Cardiac muscle cell (in vitro differentiated cells and primary cell): ENCODE data around the gene SRD5A2. TPM values are rescaled to one million over a fixed set of nuclear protein-coding genes. Genes with fewer than 3 reads are reported as not detected.
A peak's percentile ranks its signal among the peaks of the same experiment; 100 is the strongest.

Experiments used
- DNase-seq, 2 donors: peaks; one replicate each; pipeline versions ENCODE4 v3.0.0 to v3.0.0-alpha.2; 2010 to 2017; ENCODE audit warnings: low read depth in 1 of 2, low spot score in 1 of 2
- H3K27ac ChIP-seq: fragments of 200-600 bp; sonication (generic); 2 replicates; pipeline ENCODE4 v1.5.1; 2016
- H3K27me3 ChIP-seq: fragments of 200-600 bp; sonication (generic); 2 replicates; pipeline ENCODE4 v1.6.0; 2016; ENCODE audit warnings: control low read depth
- H3K36me3 ChIP-seq: fragments of 200-600 bp; sonication (generic); 2 replicates; pipeline ENCODE4 v1.5.1; 2016; ENCODE audit warnings: control low read depth
- H3K4me1 ChIP-seq: fragments of 200-600 bp; sonication (generic); 2 replicates; pipeline ENCODE4 v1.8.1; 2017; ENCODE audit warnings: low read depth, mild to moderate bottlenecking, mixed run types
- H3K4me3 ChIP-seq: fragments of 200-600 bp; sonication (generic); 2 replicates; pipeline ENCODE4 v1.5.1; 2016; ENCODE audit warnings: mild to moderate bottlenecking
- H3K9me3 ChIP-seq: fragments of 200-600 bp; sonication (generic); 2 replicates; pipeline ENCODE4 v1.5.1; 2017; ENCODE audit warnings: low read depth, mild to moderate bottlenecking, control low read depth
- CTCF ChIP-seq: IDR thresholded peaks from 2 replicates; pipeline ENCODE4 v1.5.1; 2012; ENCODE audit warnings: low read depth, mild to moderate bottlenecking, low read length
- polyA plus RNA-seq: library from polyadenylated mRNA; unstranded; fragments of >200 nt; fragmentation: Nextera tagmentation; extraction: Ambion mirVana; gene quantifications from 2 replicates; pipeline ENCODE4 v1.2.1, GENCODE V29; 2016
- total RNA-seq: library from RNA; depleted of rRNA; stranded (reverse); fragments of >200 nt; gene quantifications from 2 replicates; pipeline ENCODE4 v1.2.3, GENCODE V29; 2016

The SRD5A2 gene
- total and polyA plus RNA-seq, 2 experiments from 2014 or later: 0.06 TPM; not detected in 1

DNA sequence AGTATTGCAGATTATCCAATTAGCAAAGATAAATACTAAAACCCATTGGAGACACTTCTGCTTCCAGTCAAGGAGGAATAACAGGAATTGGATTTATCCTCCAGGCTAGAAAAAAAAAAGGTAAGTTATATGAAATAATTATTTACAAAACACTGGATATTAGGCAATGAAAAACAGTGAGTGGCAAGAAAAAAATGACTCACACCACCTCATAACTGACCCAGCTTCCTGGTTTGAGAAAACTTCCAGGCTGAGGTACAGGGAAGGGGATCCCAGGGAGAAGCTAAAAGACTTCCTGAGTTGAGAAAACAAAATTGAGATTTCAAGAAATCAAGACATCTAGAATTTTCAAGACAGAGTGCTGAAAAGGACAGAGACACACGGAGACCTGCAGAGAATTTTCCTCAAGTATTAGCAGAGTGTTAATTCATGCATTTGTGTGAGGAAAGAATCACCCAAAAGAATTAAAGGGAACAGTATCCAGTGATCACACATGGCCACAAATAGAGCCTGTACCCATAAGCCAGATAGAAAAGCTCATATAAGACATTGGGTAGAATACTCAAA, 17.4 kb downstream of the SRD5A2 start:
- no peaks in the 10 kb centered on the region for H3K36me3 ChIP-seq
- no peak overlapping the region for H3K27ac ChIP-seq
- no peaks in the 10 kb centered on the region for H3K27me3 ChIP-seq
- H3K4me3 ChIP-seq: no peak overlapping the region
- no peak for DNase-seq
- no peaks in the 10 kb centered on the region for H3K4me1 ChIP-seq
- H3K9me3 ChIP-seq: no peaks in the 10 kb centered on the region
- TF ChIP-seq CTCF: no peak

- TF ChIP-seq CTCF: no peak
- Histone ChIP-seq H3K4me1 (no peaks in the 10 kb centered on the region), H3K9me3 (no peaks in the 10 kb centered on the region), H3K36me3 (no peaks in the 10 kb centered on the region), H3K4me3 (no peak overlapping the region), H3K27ac (no peak overlapping the region), H3K27me3 (no peaks in the 10 kb centered on the region)
- DNase-seq: no peak
These were observed 18.9 kb downstream of the SRD5A2 start for GRCh38 chr2:31561823-31562222.

- Histone ChIP-seq H3K27me3 (no peaks in the 10 kb centered on the region), H3K9me3 (no peaks in the 10 kb centered on the region), H3K4me3 (no peak overlapping the region), H3K36me3 (no peaks in the 10 kb centered on the region), H3K4me1 (no peaks in the 10 kb centered on the region), H3K27ac (no peak overlapping the region)
- TF ChIP-seq CTCF: no peak
- DNase-seq: peak in 1 of 2 donors; percentile 1
These were observed 22.1 kb downstream of the SRD5A2 start for GRCh38 chr2:31558401-31559295.

DNA sequence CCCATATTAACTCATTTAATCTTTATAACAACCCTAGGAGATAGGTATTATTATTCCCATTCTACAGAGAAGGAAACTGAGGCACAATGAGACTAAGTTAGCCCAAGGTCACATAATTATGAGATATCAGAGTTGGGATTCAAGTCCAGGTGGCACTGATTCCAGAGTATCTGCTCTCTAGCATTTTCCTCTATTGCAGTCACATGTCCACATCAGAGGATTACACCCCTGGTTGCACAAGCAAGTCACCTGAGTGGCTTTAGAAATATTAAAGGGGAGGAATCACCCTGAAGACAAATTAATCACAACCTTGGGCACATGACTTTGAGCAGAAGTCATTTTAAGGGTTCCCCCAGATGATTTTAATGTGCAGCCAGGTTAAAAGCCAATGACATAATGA, 23.8 kb downstream of the SRD5A2 start:
- no peaks in the 10 kb centered on the region for H3K36me3 ChIP-seq
- no peaks in the 10 kb centered on the region for H3K9me3 ChIP-seq
- no peak for DNase-seq
- no peak overlapping the region for H3K27ac ChIP-seq
- H3K4me1 ChIP-seq: no peaks in the 10 kb centered on the region
- no peak for TF ChIP-seq CTCF
- no peaks in the 10 kb centered on the region for H3K27me3 ChIP-seq
- H3K4me3 ChIP-seq: no peak overlapping the region

GRCh38 chr2:31555967-31556706, 24.6 kb downstream of the SRD5A2 start:
- Histone ChIP-seq H3K36me3 (no peaks in the 10 kb centered on the region), H3K9me3 (no peaks in the 10 kb centered on the region), H3K4me1 (no peaks in the 10 kb centered on the region), H3K27ac (no peak overlapping the region), H3K27me3 (no peaks in the 10 kb centered on the region), H3K4me3 (no peak overlapping the region)
- no peak for TF ChIP-seq CTCF
- DNase-seq: no peak
